ENCODE data around the gene USP40.

Gene USP40

DNA sequence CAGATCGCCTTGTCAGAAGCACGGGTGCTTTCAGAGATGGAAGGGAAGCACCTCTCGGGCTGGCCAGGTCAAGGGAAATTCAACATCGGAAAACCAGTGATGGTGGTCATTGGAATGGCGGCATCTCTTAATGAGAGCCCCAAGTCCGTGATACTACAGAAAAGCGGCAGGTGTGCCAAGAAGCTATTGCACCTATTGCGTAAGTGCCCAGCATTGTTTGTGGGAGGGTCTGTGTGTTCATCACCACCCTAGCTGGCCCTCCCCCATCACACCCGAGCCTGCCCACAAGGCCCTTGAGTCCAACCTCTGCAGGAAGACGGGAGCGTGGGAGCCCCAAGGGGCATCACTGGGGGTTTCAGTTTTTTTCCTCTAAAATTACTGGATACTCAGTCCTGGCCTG is 111.6 kb downstream of the USP40 start:
- TF ChIP-seq, protein P1, sequence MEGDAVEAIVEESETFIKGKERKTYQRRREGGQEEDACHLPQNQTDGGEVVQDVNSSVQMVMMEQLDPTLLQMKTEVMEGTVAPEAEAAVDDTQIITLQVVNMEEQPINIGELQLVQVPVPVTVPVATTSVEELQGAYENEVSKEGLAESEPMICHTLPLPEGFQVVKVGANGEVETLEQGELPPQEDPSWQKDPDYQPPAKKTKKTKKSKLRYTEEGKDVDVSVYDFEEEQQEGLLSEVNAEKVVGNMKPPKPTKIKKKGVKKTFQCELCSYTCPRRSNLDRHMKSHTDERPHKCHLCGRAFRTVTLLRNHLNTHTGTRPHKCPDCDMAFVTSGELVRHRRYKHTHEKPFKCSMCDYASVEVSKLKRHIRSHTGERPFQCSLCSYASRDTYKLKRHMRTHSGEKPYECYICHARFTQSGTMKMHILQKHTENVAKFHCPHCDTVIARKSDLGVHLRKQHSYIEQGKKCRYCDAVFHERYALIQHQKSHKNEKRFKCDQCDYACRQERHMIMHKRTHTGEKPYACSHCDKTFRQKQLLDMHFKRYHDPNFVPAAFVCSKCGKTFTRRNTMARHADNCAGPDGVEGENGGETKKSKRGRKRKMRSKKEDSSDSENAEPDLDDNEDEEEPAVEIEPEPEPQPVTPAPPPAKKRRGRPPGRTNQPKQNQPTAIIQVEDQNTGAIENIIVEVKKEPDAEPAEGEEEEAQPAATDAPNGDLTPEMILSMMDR (conservative IDR thresholded peaks at IDR 0.05; ENCODE audit: low read length), result no peak
- TF ChIP-seq EZH2phosphoT487 (IDR thresholded peaks at IDR 0.05; ENCODE audit: borderline replicate concordance), result no peak
- H3K36me3 ChIP-seq (ENCODE audit: insufficient read depth, low read length), result peaks cover 99% of the 10 kb centered on the region; the same call in 1 of the 2 replicates

DNA sequence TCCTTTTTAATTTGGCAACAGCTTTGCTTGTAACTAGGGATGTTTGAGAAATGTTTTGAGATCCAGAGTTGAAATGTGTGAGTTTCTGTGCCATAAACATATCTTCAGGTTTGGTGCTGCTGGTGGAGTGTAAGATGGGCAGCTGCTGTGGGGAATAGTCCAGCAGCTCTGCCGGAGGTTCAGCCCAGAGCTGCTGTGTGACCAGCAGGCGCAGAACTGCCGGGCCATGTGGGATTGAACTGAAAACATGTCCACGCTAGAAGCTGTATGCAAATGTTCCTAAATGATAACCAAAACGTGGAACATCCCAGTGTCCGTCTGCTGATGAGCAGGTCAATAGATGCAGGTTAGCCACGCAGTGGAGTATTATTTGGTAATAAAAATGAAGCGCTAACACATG is 112.7 kb downstream of the USP40 start:
- Histone ChIP-seq H3K79me2 (ENCODE audit: insufficient read depth, low read length) (no peaks in the 10 kb centered on the region), H2AFZ (ENCODE audit: low read length) (no peak overlapping the region), H3K4me2 (ENCODE audit: low read depth, low read length, poor library complexity, severe bottlenecking) (no peak overlapping the region), H3K9ac (ENCODE audit: low read depth, low read length, poor library complexity, severe bottlenecking) (no peak overlapping the region), H4K20me1 (ENCODE audit: insufficient read depth, low read length, poor library complexity, severe bottlenecking) (peaks cover 3% of the 10 kb centered on the region), H3K4me3 (ENCODE audit: low read length, poor library complexity, severe bottlenecking) (no peak overlapping the region), H3K36me3 (ENCODE audit: insufficient read depth, low read length) (peaks cover 99% of the 10 kb centered on the region; the same call in 1 of the 2 replicates), H3K9me2 (replicated peaks; ENCODE audit: low read depth, low read length) (no peaks in the 10 kb centered on the region), H3K27me3 (ENCODE audit: insufficient read depth, low read length, poor library complexity, severe bottlenecking) (no peaks in the 10 kb centered on the region), H3K9me3 (ENCODE audit: insufficient read depth, low read depth, low read length) (no peaks in the 10 kb centered on the region), H3K4me1 (ENCODE audit: insufficient read depth, low read length, poor library complexity, severe bottlenecking) (no peaks in the 10 kb centered on the region), H3F3A (ENCODE audit: low read depth) (no peaks in the 10 kb centered on the region)
- no peak for TF ChIP-seq EZH2phosphoT487 (IDR thresholded peaks at IDR 0.05; ENCODE audit: borderline replicate concordance)
- TF ChIP-seq, protein P1 (conservative IDR thresholded peaks at IDR 0.05; ENCODE audit: low read length), result no peak

More for the DNA sequence above, 111.6 kb downstream of the USP40 start:
- Histone ChIP-seq H3K9ac (ENCODE audit: low read depth, low read length, poor library complexity, severe bottlenecking) (no peak overlapping the region), H4K20me1 (ENCODE audit: insufficient read depth, low read length, poor library complexity, severe bottlenecking) (peaks cover 3% of the 10 kb centered on the region), H3K4me3 (ENCODE audit: low read length, poor library complexity, severe bottlenecking) (no peak overlapping the region), H3K27me3 (ENCODE audit: insufficient read depth, low read length, poor library complexity, severe bottlenecking) (no peaks in the 10 kb centered on the region), H3F3A (ENCODE audit: low read depth) (no peaks in the 10 kb centered on the region), H3K4me1 (ENCODE audit: insufficient read depth, low read length, poor library complexity, severe bottlenecking) (no peaks in the 10 kb centered on the region), H3K9me2 (replicated peaks; ENCODE audit: low read depth, low read length) (no peaks in the 10 kb centered on the region), H3K9me3 (ENCODE audit: insufficient read depth, low read depth, low read length) (no peaks in the 10 kb centered on the region), H2AFZ (ENCODE audit: low read length) (no peak overlapping the region), H3K79me2 (ENCODE audit: insufficient read depth, low read length) (no peaks in the 10 kb centered on the region), H3K4me2 (ENCODE audit: low read depth, low read length, poor library complexity, severe bottlenecking) (no peak overlapping the region)

DNA sequence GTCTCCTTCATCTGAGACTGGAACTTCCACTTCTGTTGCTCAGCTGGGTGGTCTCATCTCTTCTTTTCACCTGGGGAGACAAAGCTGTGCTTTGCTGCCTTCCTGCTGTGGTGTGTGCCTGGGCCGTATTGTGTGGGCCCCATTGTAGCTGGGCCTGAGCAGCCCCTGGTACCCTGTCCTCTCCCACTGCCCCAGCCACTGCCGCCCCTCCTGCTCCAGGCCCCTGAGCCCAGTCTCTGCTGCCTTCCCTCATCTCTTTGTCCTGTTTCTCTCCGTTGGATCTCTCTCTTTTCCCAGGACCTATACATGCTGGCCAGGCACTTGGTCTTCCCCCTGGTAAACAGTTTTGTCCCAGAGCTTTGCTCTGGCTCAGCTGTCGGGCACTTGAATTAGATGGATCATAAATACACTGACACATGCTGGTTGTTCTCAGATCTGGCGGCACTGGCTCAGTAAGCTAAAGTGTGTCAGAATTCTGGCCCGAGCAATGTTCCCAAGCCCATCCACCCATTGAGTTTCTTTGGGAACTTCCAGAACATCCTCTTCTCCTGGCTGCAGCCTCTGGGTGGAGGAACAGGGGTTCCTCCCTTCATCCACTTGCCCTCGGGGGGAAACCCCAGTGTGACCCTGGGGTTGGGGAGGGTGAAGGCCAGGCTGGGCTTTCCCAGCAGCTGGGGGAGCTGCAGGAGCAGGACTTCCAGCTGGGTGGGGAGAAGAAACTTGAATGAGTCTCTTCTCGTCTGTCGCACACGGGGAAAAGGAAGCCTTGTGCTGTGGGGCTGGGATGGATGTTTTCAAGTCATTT is 113.3 kb downstream of the USP40 start:
- Histone ChIP-seq H3K4me2 (ENCODE audit: low read depth, low read length, poor library complexity, severe bottlenecking) (no peak overlapping the region), H2AFZ (ENCODE audit: low read length) (no peak overlapping the region), H3K9me3 (ENCODE audit: insufficient read depth, low read depth, low read length) (no peaks in the 10 kb centered on the region), H3F3A (ENCODE audit: low read depth) (no peaks in the 10 kb centered on the region), H3K36me3 (ENCODE audit: insufficient read depth, low read length) (peaks cover 99% of the 10 kb centered on the region; the same call in 1 of the 2 replicates), H3K9me2 (replicated peaks; ENCODE audit: low read depth, low read length) (no peaks in the 10 kb centered on the region), H3K9ac (ENCODE audit: low read depth, low read length, poor library complexity, severe bottlenecking) (no peak overlapping the region), H3K4me3 (ENCODE audit: low read length, poor library complexity, severe bottlenecking) (no peak overlapping the region), H4K20me1 (ENCODE audit: insufficient read depth, low read length, poor library complexity, severe bottlenecking) (peaks cover 3% of the 10 kb centered on the region), H3K4me1 (ENCODE audit: insufficient read depth, low read length, poor library complexity, severe bottlenecking) (no peaks in the 10 kb centered on the region), H3K27me3 (ENCODE audit: insufficient read depth, low read length, poor library complexity, severe bottlenecking) (no peaks in the 10 kb centered on the region), H3K79me2 (ENCODE audit: insufficient read depth, low read length) (no peaks in the 10 kb centered on the region)
- TF ChIP-seq, protein P1 (conservative IDR thresholded peaks at IDR 0.05; ENCODE audit: low read length), result no peak
- no peak for TF ChIP-seq EZH2phosphoT487 (IDR thresholded peaks at IDR 0.05; ENCODE audit: borderline replicate concordance)

Data from Loucy (cell line).